ENCODE measurements around the gene FAM89A.

Gene FAM89A

GRCh38 chr1:231072041-231072440 lies 32.0 kb upstream of the FAM89A start:
- H3K4me3 ChIP-seq (ENCODE audit: low read length in 2 of 2): no peak overlapping the region
- no peaks in the 10 kb centered on the region for H3K9me3 ChIP-seq (ENCODE audit: control insufficient read depth in 2 of 2, low read length in 2 of 2)
- no peaks in the 10 kb centered on the region for H3K4me1 ChIP-seq (ENCODE audit: control insufficient read depth in 2 of 2, insufficient read depth in 2 of 2, low read length in 2 of 2)
- no peak overlapping the region for H3K27ac ChIP-seq (ENCODE audit: low read depth in 2 of 2, low read length in 2 of 2)
- H3K9ac ChIP-seq (ENCODE audit: low read depth in 1 of 2, low read length in 2 of 2): no peak overlapping the region
- peaks cover 0 to 3% of the 10 kb centered on the region in 2 donors for H3K27me3 ChIP-seq (ENCODE audit: control insufficient read depth in 2 of 2, insufficient read depth in 2 of 2, low read length in 2 of 2)
- H3K36me3 ChIP-seq (ENCODE audit: control insufficient read depth in 2 of 2, insufficient read depth in 2 of 2, low read length in 2 of 2): no peaks in the 10 kb centered on the region

GRCh38 chr1:231070758-231071444 lies 30.8 kb upstream of the FAM89A start:
- H3K27me3 ChIP-seq (ENCODE audit: control insufficient read depth in 2 of 2, insufficient read depth in 2 of 2, low read length in 2 of 2): peaks cover 0 to 3% of the 10 kb centered on the region in 2 donors
- H3K36me3 ChIP-seq (ENCODE audit: control insufficient read depth in 2 of 2, insufficient read depth in 2 of 2, low read length in 2 of 2): no peaks in the 10 kb centered on the region
- H3K9me3 ChIP-seq (ENCODE audit: control insufficient read depth in 2 of 2, low read length in 2 of 2): no peaks in the 10 kb centered on the region
- H3K27ac ChIP-seq (ENCODE audit: low read depth in 2 of 2, low read length in 2 of 2): no peak overlapping the region
- H3K9ac ChIP-seq (ENCODE audit: low read depth in 1 of 2, low read length in 2 of 2): no peak overlapping the region
- no peak overlapping the region for H3K4me3 ChIP-seq (ENCODE audit: low read length in 2 of 2)
- no peaks in the 10 kb centered on the region for H3K4me1 ChIP-seq (ENCODE audit: control insufficient read depth in 2 of 2, insufficient read depth in 2 of 2, low read length in 2 of 2)

GRCh38 chr1:231069333-231069732 lies 29.3 kb upstream of the FAM89A start:
- Histone ChIP-seq H3K4me3 (ENCODE audit: low read length in 2 of 2) (no peak overlapping the region), H3K27ac (ENCODE audit: low read depth in 2 of 2, low read length in 2 of 2) (no peak overlapping the region)

GRCh38 chr1:231068762-231069161 lies 28.7 kb upstream of the FAM89A start:
- H3K4me1 ChIP-seq (ENCODE audit: control insufficient read depth in 2 of 2, insufficient read depth in 2 of 2, low read length in 2 of 2): no peaks in the 10 kb centered on the region
- H3K9me3 ChIP-seq (ENCODE audit: control insufficient read depth in 2 of 2, low read length in 2 of 2): no peaks in the 10 kb centered on the region
- H3K4me3 ChIP-seq (ENCODE audit: low read length in 2 of 2): no peak overlapping the region
- H3K36me3 ChIP-seq (ENCODE audit: control insufficient read depth in 2 of 2, insufficient read depth in 2 of 2, low read length in 2 of 2): no peaks in the 10 kb centered on the region
- no peak overlapping the region for H3K27ac ChIP-seq (ENCODE audit: low read depth in 2 of 2, low read length in 2 of 2)
- H3K27me3 ChIP-seq (ENCODE audit: control insufficient read depth in 2 of 2, insufficient read depth in 2 of 2, low read length in 2 of 2): peaks cover 0 to 3% of the 10 kb centered on the region in 2 donors
- H3K9ac ChIP-seq (ENCODE audit: low read depth in 1 of 2, low read length in 2 of 2): no peak overlapping the region

More at GRCh38 chr1:231069333-231069732, 29.3 kb upstream of the FAM89A start:
- Histone ChIP-seq H3K4me1 (ENCODE audit: control insufficient read depth in 2 of 2, insufficient read depth in 2 of 2, low read length in 2 of 2) (no peaks in the 10 kb centered on the region), H3K9ac (ENCODE audit: low read depth in 1 of 2, low read length in 2 of 2) (no peak overlapping the region), H3K36me3 (ENCODE audit: control insufficient read depth in 2 of 2, insufficient read depth in 2 of 2, low read length in 2 of 2) (no peaks in the 10 kb centered on the region), H3K27me3 (ENCODE audit: control insufficient read depth in 2 of 2, insufficient read depth in 2 of 2, low read length in 2 of 2) (peaks cover 0 to 3% of the 10 kb centered on the region in 2 donors), H3K9me3 (ENCODE audit: control insufficient read depth in 2 of 2, low read length in 2 of 2) (no peaks in the 10 kb centered on the region)

GRCh38 chr1:231065510-231066241 lies 25.6 kb upstream of the FAM89A start:
- no peaks in the 10 kb centered on the region for H3K4me1 ChIP-seq (ENCODE audit: control insufficient read depth in 2 of 2, insufficient read depth in 2 of 2, low read length in 2 of 2)
- H3K27me3 ChIP-seq (ENCODE audit: control insufficient read depth in 2 of 2, insufficient read depth in 2 of 2, low read length in 2 of 2): no peaks in the 10 kb centered on the region
- no peaks in the 10 kb centered on the region for H3K36me3 ChIP-seq (ENCODE audit: control insufficient read depth in 2 of 2, insufficient read depth in 2 of 2, low read length in 2 of 2)
- H3K27ac ChIP-seq (ENCODE audit: low read depth in 2 of 2, low read length in 2 of 2): no peak overlapping the region
- H3K9ac ChIP-seq (ENCODE audit: low read depth in 1 of 2, low read length in 2 of 2): no peak overlapping the region
- no peak overlapping the region for H3K4me3 ChIP-seq (ENCODE audit: low read length in 2 of 2)
- H3K9me3 ChIP-seq (ENCODE audit: control insufficient read depth in 2 of 2, low read length in 2 of 2): no peaks in the 10 kb centered on the region

- Histone ChIP-seq H3K27ac (ENCODE audit: low read depth in 2 of 2, low read length in 2 of 2) (no peak overlapping the region), H3K9ac (ENCODE audit: low read depth in 1 of 2, low read length in 2 of 2) (no peak overlapping the region), H3K9me3 (ENCODE audit: control insufficient read depth in 2 of 2, low read length in 2 of 2) (no peaks in the 10 kb centered on the region), H3K27me3 (ENCODE audit: control insufficient read depth in 2 of 2, insufficient read depth in 2 of 2, low read length in 2 of 2) (no peaks in the 10 kb centered on the region), H3K4me1 (ENCODE audit: control insufficient read depth in 2 of 2, insufficient read depth in 2 of 2, low read length in 2 of 2) (no peaks in the 10 kb centered on the region), H3K36me3 (ENCODE audit: control insufficient read depth in 2 of 2, insufficient read depth in 2 of 2, low read length in 2 of 2) (no peaks in the 10 kb centered on the region), H3K4me3 (ENCODE audit: low read length in 2 of 2) (no peak overlapping the region)
Observed at GRCh38 chr1:231064418-231064817, 24.4 kb upstream of the FAM89A start.

GRCh38 chr1:231063331-231063730 lies 23.3 kb upstream of the FAM89A start:
- no peak overlapping the region for H3K4me3 ChIP-seq (ENCODE audit: low read length in 2 of 2)
- no peaks in the 10 kb centered on the region for H3K9me3 ChIP-seq (ENCODE audit: control insufficient read depth in 2 of 2, low read length in 2 of 2)
- no peaks in the 10 kb centered on the region for H3K36me3 ChIP-seq (ENCODE audit: control insufficient read depth in 2 of 2, insufficient read depth in 2 of 2, low read length in 2 of 2)
- no peak overlapping the region for H3K9ac ChIP-seq (ENCODE audit: low read depth in 1 of 2, low read length in 2 of 2)
- H3K27me3 ChIP-seq (ENCODE audit: control insufficient read depth in 2 of 2, insufficient read depth in 2 of 2, low read length in 2 of 2): no peaks in the 10 kb centered on the region
- no peak overlapping the region for H3K27ac ChIP-seq (ENCODE audit: low read depth in 2 of 2, low read length in 2 of 2)
- no peaks in the 10 kb centered on the region for H3K4me1 ChIP-seq (ENCODE audit: control insufficient read depth in 2 of 2, insufficient read depth in 2 of 2, low read length in 2 of 2)

- Histone ChIP-seq H3K36me3 (ENCODE audit: control insufficient read depth in 2 of 2, insufficient read depth in 2 of 2, low read length in 2 of 2) (no peaks in the 10 kb centered on the region), H3K27me3 (ENCODE audit: control insufficient read depth in 2 of 2, insufficient read depth in 2 of 2, low read length in 2 of 2) (no peaks in the 10 kb centered on the region), H3K9me3 (ENCODE audit: control insufficient read depth in 2 of 2, low read length in 2 of 2) (no peaks in the 10 kb centered on the region), H3K4me3 (ENCODE audit: low read length in 2 of 2) (no peak overlapping the region), H3K4me1 (ENCODE audit: control insufficient read depth in 2 of 2, insufficient read depth in 2 of 2, low read length in 2 of 2) (no peaks in the 10 kb centered on the region), H3K27ac (ENCODE audit: low read depth in 2 of 2, low read length in 2 of 2) (no peak overlapping the region), H3K9ac (ENCODE audit: low read depth in 1 of 2, low read length in 2 of 2) (no peak overlapping the region)
Observed at GRCh38 chr1:231062500-231063270, 22.6 kb upstream of the FAM89A start.

GRCh38 chr1:231059566-231060193 lies 19.6 kb upstream of the FAM89A start:
- Histone ChIP-seq H3K27ac (ENCODE audit: low read depth in 2 of 2, low read length in 2 of 2) (no peak overlapping the region), H3K9ac (ENCODE audit: low read depth in 1 of 2, low read length in 2 of 2) (no peak overlapping the region), H3K27me3 (ENCODE audit: control insufficient read depth in 2 of 2, insufficient read depth in 2 of 2, low read length in 2 of 2) (no peaks in the 10 kb centered on the region), H3K4me1 (ENCODE audit: control insufficient read depth in 2 of 2, insufficient read depth in 2 of 2, low read length in 2 of 2) (no peaks in the 10 kb centered on the region), H3K4me3 (ENCODE audit: low read length in 2 of 2) (no peak overlapping the region), H3K9me3 (ENCODE audit: control insufficient read depth in 2 of 2, low read length in 2 of 2) (peaks cover 0 to 3% of the 10 kb centered on the region in 2 donors), H3K36me3 (ENCODE audit: control insufficient read depth in 2 of 2, insufficient read depth in 2 of 2, low read length in 2 of 2) (no peaks in the 10 kb centered on the region)
